Measurements from ENCODE around the gene CCDC127.

DNA sequence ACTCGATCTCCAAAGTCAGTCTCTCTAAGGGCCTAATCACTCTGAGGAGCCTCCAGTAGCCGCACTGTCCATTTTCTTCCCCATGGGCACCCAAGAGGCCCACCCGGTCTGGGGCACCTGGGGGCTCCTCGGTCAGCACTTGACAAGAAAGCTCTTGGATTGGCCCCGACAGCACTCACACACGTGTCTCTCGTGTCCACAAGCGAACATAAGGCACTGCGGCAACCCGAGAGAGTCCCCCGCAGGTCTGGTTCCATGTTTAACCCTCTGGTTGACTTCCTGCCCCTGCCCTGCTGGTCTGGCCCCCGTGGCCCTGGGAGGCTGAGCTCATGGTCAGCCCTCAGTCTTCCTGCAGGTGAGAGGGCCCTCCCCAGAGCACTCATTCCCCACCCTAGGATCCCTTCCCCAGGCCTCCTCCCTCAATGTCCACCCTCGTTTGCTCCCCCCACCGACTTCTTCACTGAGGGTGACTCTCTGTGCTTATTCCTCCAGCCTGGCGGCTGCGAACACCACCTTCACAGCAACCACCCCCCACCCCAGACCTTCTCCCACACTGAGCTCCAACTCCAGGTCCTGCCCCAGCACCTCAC is 43.0 kb downstream of the CCDC127 start:
- TF ChIP-seq YY1 (IDR thresholded peaks at IDR 0.05; ENCODE audit: insufficient read depth, insufficient read length) = no peak
- no peak for TF ChIP-seq SUZ12 (IDR thresholded peaks at IDR 0.05; ENCODE audit: extremely low read depth, insufficient read depth, insufficient read length)
